ENCODE data around the gene NCAPD2. TPM values are rescaled to one million over a fixed set of nuclear protein-coding genes. Genes with fewer than 3 reads are reported as not detected.

Gene NCAPD2, protein sequence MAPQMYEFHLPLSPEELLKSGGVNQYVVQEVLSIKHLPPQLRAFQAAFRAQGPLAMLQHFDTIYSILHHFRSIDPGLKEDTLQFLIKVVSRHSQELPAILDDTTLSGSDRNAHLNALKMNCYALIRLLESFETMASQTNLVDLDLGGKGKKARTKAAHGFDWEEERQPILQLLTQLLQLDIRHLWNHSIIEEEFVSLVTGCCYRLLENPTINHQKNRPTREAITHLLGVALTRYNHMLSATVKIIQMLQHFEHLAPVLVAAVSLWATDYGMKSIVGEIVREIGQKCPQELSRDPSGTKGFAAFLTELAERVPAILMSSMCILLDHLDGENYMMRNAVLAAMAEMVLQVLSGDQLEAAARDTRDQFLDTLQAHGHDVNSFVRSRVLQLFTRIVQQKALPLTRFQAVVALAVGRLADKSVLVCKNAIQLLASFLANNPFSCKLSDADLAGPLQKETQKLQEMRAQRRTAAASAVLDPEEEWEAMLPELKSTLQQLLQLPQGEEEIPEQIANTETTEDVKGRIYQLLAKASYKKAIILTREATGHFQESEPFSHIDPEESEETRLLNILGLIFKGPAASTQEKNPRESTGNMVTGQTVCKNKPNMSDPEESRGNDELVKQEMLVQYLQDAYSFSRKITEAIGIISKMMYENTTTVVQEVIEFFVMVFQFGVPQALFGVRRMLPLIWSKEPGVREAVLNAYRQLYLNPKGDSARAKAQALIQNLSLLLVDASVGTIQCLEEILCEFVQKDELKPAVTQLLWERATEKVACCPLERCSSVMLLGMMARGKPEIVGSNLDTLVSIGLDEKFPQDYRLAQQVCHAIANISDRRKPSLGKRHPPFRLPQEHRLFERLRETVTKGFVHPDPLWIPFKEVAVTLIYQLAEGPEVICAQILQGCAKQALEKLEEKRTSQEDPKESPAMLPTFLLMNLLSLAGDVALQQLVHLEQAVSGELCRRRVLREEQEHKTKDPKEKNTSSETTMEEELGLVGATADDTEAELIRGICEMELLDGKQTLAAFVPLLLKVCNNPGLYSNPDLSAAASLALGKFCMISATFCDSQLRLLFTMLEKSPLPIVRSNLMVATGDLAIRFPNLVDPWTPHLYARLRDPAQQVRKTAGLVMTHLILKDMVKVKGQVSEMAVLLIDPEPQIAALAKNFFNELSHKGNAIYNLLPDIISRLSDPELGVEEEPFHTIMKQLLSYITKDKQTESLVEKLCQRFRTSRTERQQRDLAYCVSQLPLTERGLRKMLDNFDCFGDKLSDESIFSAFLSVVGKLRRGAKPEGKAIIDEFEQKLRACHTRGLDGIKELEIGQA (N-terminal part only)
- 19.9 and 26.5 TPM in 2 replicates for total RNA-seq

DNA sequence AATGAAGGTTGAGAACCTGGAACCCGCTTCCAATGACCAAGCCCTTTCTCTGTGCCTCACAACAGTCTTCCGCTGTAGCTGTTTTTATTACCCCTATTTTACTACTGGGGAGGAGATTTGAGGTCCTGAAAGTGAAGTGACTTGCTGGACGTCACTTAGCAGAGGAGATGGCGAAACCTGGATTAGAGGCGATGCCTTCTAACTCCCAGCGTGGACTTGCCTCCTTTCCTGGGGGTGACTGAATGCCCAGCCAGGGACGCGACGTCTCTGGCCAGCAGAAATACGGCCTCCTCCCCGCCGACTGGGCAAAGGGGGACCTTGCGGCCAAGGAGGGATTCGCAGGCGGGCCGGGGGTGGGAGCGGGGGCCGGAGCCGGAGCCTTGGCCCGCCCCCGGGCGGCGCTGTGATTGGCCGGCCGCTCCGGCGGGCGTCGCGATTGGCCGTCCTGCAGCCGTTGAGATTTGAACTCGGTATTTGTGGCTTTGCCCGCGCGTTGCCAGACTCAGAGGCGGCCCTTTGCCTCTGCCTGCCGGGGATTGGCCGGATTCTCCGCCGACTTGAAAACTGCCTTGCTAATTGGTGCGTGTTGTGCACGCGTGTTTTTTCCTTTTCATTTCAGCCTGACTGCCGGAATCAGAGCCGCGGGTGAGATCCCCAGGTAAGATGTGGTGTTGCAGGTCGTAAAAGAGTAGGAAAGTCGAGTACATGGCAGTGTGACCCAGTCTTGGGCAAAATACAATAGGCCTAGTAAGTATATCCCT, at the start of gene NCAPD2:
Gene NCAPD2 (plus strand): TSS at position 606 of the 761 bp plus-strand sequence. CDS start 997 bp downstream, outside the sequence.

DNA sequence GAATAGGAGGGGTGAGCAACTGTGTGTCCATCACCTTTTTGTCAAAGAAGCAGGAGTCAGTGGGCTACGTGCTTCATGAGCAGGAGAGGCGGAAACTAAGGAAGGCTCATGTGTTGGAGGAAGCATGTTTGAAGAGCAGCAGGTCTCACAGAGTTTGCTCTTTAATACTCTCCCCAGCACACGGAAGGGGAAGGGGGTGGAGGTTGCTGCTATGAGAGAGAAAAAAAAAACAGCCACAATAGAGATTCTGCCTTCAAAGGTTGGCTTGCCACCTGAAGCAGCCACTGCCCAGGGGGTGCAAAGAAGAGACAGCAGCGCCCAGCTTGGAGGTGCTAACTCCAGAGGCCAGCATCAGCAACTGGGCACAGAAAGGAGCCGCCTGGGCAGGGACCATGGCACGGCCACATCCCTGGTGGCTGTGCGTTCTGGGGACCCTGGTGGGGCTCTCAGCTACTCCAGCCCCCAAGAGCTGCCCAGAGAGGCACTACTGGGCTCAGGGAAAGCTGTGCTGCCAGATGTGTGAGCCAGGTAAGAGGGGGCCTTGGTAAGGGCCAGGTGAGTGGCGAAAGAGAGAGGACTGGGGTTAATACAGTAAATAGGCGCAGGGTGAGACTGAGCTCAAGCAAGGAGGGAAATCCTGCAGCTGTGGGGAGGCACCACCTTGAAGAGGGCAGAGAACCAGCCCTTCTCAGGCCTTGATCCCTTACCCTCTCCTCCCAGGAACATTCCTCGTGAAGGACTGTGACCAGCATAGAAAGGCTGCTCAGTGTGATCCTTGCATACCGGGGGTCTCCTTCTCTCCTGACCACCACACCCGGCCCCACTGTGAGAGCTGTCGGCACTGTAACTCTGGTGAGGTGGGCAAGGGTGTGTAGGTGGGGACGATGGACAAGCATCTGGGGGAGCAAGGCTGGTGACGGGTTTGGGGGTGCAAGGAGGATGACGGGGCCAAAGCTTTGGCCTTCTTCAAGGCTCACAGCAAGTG, 48.9 kb upstream of the NCAPD2 start, which contains the start of gene CD27:
Gene CD27 (plus strand): TSS at position 252 of the 985 bp plus-strand sequence. CDS start 141 bp downstream, at position 393.

DNA sequence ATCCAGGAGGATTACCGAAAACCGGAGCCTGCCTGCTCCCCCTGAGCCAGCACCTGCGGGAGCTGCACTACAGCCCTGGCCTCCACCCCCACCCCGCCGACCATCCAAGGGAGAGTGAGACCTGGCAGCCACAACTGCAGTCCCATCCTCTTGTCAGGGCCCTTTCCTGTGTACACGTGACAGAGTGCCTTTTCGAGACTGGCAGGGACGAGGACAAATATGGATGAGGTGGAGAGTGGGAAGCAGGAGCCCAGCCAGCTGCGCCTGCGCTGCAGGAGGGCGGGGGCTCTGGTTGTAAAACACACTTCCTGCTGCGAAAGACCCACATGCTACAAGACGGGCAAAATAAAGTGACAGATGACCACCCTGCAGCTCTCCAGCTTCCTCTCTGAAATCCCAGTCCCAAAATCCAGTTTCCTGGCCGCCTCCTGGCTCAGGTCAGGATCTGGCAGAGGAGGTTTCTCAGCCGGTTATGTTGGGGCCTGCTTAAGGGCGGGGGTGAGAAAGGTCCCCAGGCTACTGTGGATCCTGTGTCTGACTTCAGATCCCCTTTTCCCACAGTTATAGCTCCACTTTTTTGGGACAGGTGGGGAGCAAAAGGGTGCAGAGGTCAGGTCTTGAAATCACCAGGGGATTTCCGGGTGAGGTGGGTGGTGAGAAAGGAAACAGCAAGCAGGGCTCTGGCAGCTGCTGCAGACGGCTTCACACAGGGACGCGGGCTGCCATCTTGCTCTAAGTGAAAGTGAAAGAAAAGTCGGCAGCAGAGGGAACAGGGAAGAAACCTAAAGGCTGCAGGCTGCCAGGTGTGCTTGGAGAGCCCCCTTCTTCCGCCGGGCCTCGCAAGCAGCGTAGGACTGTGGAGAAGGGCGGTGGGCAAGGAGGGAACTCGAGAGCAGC, 42.3 kb upstream of the NCAPD2 start, which contains the start of gene TAPBPL:
Gene TAPBPL (plus strand): TSS at position 695 of the 897 bp plus-strand sequence. CDS start 207 bp downstream, outside the sequence.

DNA sequence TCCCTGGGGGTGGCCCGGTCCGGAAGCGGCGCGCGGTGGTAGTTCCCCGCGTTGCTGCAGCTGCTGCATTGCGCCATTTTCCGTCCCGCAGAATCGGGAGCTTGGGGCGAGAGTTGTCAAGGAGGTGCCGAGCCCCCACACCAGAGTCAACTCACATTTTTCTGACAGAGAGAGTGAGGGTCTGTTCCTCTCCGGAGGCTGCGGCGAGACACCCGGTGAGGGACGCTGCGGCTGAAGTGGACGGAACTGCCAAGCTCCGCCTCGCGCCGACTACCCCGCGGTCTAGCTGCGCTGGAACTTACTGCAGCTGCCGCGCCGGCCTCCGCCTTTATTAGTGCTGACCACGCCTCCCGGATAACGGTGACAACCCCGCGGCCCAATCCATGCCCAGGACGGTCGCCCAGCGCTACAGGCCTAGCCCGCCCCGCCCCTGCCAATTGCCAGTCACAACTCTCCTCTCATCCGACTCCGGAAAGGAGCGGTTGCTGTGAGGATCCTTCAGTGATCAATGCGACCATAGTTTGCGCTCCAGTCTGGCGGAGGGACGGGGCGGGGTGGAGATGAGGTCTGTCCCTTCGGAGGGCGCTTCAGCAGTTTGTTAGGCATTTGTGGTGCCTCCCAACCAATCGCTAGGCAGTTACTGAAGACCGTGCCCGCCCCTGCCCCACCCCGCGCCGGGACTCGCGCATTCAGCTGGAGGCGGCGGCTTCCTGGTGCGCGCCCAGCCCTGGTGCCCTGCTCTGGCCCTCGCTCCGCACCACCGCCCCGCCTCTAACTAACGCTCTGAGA, 23.3 kb upstream of the NCAPD2 start, which contains the start of gene VAMP1:
Gene VAMP1 (minus strand): TSS at position 303 of the 789 bp plus-strand sequence. CDS start 146 bp downstream, at position 157.

DNA sequence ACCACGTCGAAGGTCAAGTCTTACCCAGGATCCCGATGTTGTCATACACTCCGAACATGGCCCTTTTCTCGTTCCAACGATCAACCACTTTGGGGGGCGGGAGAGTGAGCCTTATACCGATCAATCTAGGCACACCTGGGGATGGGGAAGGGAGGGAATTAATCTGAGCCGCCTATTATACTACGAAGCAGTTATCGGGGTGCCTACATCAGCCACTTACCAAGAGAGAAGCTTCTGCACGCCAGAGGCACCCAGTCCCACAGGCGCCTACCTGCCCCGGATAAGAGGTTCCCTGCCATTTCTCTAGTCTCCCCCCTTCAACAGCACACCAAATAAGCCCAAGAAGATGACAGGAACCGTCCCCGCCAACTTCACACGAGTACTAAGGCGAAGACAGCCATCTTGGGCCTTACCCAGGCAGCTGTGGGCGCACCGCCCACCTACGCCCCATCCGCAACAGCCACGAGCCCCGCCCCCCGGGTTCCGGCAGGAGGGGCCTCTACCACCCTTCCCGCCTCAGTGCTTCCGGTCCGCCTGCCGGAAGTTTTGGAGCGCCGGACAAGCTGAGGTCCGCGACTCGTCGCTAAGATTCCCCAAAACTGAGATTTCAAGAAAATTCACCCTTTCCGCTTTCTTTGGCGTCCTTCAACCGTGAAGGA, 935 bp upstream of the NCAPD2 start, which contains the start of gene MRPL51:
Gene MRPL51 (minus strand): TSS at position 425 of the 659 bp plus-strand sequence. CDS start 126 bp downstream, at position 299.

DNA sequence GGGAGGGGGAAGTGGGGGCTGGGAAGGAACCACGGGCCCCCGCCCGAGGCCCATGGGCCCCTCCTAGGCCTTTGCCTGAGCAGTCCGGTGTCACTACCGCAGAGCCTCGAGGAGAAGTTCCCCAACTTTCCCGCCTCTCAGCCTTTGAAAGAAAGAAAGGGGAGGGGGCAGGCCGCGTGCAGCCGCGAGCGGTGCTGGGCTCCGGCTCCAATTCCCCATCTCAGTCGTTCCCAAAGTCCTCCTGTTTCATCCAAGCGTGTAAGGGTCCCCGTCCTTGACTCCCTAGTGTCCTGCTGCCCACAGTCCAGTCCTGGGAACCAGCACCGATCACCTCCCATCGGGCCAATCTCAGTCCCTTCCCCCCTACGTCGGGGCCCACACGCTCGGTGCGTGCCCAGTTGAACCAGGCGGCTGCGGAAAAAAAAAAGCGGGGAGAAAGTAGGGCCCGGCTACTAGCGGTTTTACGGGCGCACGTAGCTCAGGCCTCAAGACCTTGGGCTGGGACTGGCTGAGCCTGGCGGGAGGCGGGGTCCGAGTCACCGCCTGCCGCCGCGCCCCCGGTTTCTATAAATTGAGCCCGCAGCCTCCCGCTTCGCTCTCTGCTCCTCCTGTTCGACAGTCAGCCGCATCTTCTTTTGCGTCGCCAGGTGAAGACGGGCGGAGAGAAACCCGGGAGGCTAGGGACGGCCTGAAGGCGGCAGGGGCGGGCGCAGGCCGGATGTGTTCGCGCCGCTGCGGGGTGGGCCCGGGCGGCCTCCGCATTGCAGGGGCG, 40.2 kb downstream of the NCAPD2 start, which contains the start of gene GAPDH:
Gene GAPDH (plus strand): TSS at position 595 of the 772 bp plus-strand sequence. CDS start 316 bp downstream, outside the sequence.

Other genes starting within 250 kb of the NCAPD2 start
- gene PLEKHG6, start 183.4 kb upstream of the NCAPD2 start, total RNA-seq = 0.16 TPM in 1 of 2 replicates, not detected in the other
- gene TNFRSF1A, start 152.0 kb upstream of the NCAPD2 start, total RNA-seq = 432 and 524 TPM in 2 replicates
- under 0.01 and 2.6 TPM in 2 replicates for gene SCNN1A, start 118.5 kb upstream of the NCAPD2 start, total RNA-seq
- 203 and 232 TPM in 2 replicates for gene LTBR, start 109.9 kb upstream of the NCAPD2 start, total RNA-seq
- gene CD27, start 49.1 kb upstream of the NCAPD2 start, total RNA-seq = not detected in 2 replicates
- 12.6 and 19.3 TPM in 2 replicates for gene TAPBPL, start 42.1 kb upstream of the NCAPD2 start, total RNA-seq
- gene VAMP1, start 23.4 kb upstream of the NCAPD2 start, total RNA-seq = 3.1 and 3.8 TPM in 2 replicates
- gene MRPL51, start 840 bp upstream of the NCAPD2 start, total RNA-seq = 46.6 and 82.8 TPM in 2 replicates
- 11,290 and 11,537 TPM in 2 replicates for gene GAPDH, start 40.4 kb downstream of the NCAPD2 start, total RNA-seq
- gene IFFO1, start 61.9 kb downstream of the NCAPD2 start, total RNA-seq = 11.7 and 12.3 TPM in 2 replicates
- gene NOP2, start 74.2 kb downstream of the NCAPD2 start, total RNA-seq = 20.1 and 27.1 TPM in 2 replicates
- 144 and 191 TPM in 2 replicates for gene CHD4, start 113.3 kb downstream of the NCAPD2 start, total RNA-seq
- gene LPAR5, start 141.9 kb downstream of the NCAPD2 start, total RNA-seq = not detected in 2 replicates
- 0.32 TPM in 1 of 2 replicates, not detected in the other for gene ACRBP, start 153.3 kb downstream of the NCAPD2 start, total RNA-seq
- 20.8 and 26.9 TPM in 2 replicates for gene ING4, start 169.0 kb downstream of the NCAPD2 start, total RNA-seq
- 25.1 and 33.4 TPM in 2 replicates for gene ZNF384, start 195.3 kb downstream of the NCAPD2 start, total RNA-seq
- gene PIANP, start 206.7 kb downstream of the NCAPD2 start, total RNA-seq = not detected in 2 replicates
- 85.7 and 96.7 TPM in 2 replicates for gene COPS7A, start 229.9 kb downstream of the NCAPD2 start, total RNA-seq

All from cardiac atrium fibroblast (primary cell).